OCI-LY7 (cell line): ENCODE measurements around the gene SRBD1. TPM values are rescaled to one million over a fixed set of nuclear protein-coding genes. Genes with fewer than 3 reads are reported as not detected.

Experiments used
- BruUV-seq: library from RNA; stranded (reverse); fragments of 400-500 nt; replicated peaks from 2 replicates; lab custom pipeline; 2021; lab: Mats Ljungman, UMichigan
- CTCF ChIA-PET: fragments of 300-600 bp; sonication (Branson Sonifier 250); formaldehyde crosslinking; loops from one replicate; lab custom pipeline; 2022; ENCODE audit warnings: antibody characterized with exemption; ENCODE audit not compliant: unreplicated experiment; lab: Charles Lee
- POLR2A ChIA-PET: fragments of 300-600 bp; sonication (Branson Sonifier 250); formaldehyde crosslinking; loops from one replicate; lab custom pipeline; 2022; ENCODE audit warnings: antibody characterized with exemption; lab: Charles Lee
- DNase-seq: peaks from one replicate; pipeline ENCODE4 v3.0.0-alpha.2; 2015; ENCODE audit warnings: low spot score
- H2AFZ ChIP-seq: fragments of 200-600 bp; sonication (generic), shearing (Covaris generic); 2 replicates; pipeline ENCODE4 v1.6.1; 2014; ENCODE audit warnings: mild to moderate bottlenecking, antibody characterized with exemption, low read length, moderate library complexity
- H3K27ac ChIP-seq: fragments of 200-600 bp; sonication (generic); 2 replicates; pipeline ENCODE4 v1.5.1; 2014; ENCODE audit warnings: mixed run types, low read depth, mild to moderate bottlenecking, moderate library complexity, low read length, inconsistent platforms; ENCODE audit not compliant: poor library complexity, severe bottlenecking
- H3K36me3 ChIP-seq: fragments of 200-600 bp; sonication (generic); 2 replicates; pipeline ENCODE4 v1.6.1; 2014; ENCODE audit warnings: mild to moderate bottlenecking, antibody characterized with exemption, low read length, moderate library complexity, mixed read lengths; ENCODE audit not compliant: insufficient read depth
- H3K4me1 ChIP-seq: fragments of 200-600 bp; sonication (generic); 2 replicates; pipeline ENCODE4 v1.5.1; 2014; ENCODE audit warnings: mild to moderate bottlenecking, low read length; ENCODE audit not compliant: insufficient read depth, poor library complexity, severe bottlenecking
- H3K4me2 ChIP-seq: fragments of 200-600 bp; sonication (generic); 2 replicates; pipeline ENCODE4 v1.6.1; 2014; ENCODE audit warnings: mild to moderate bottlenecking, low read length
- H3K4me3 ChIP-seq: fragments of 200-600 bp; sonication (generic); 2 replicates; pipeline ENCODE4 v1.5.1; 2014; ENCODE audit warnings: mild to moderate bottlenecking, low read depth, low read length; ENCODE audit not compliant: poor library complexity, severe bottlenecking
- H3K79me2 ChIP-seq: fragments of 200-600 bp; sonication (generic); 2 replicates; pipeline ENCODE4 v1.6.1; 2016; ENCODE audit warnings: low read depth, mild to moderate bottlenecking, low read length, moderate library complexity, mixed read lengths; ENCODE audit not compliant: insufficient read depth
- H3K9me2 ChIP-seq: fragments of 200-600 bp; sonication (generic); 2 replicates; pipeline ENCODE4 v1.6.1; 2016; ENCODE audit warnings: mild to moderate bottlenecking, low read length, mixed read lengths; ENCODE audit not compliant: insufficient read depth
- H3K9me3 ChIP-seq: fragments of 200-600 bp; sonication (generic); 2 replicates; pipeline ENCODE4 v1.6.1; 2014; ENCODE audit warnings: mild to moderate bottlenecking, mixed run types, low read length, mixed read lengths
- H4K20me1 ChIP-seq: fragments of 200-600 bp; sonication (generic); 2 replicates; pipeline ENCODE4 v1.6.1; 2014; ENCODE audit warnings: mild to moderate bottlenecking, antibody characterized with exemption, low read length, moderate library complexity, mixed read lengths; ENCODE audit not compliant: insufficient read depth
- EZH2phosphoT487 ChIP-seq: fragments of 200-600 bp; sonication (generic); IDR thresholded peaks from 2 replicates; pipeline ENCODE4 v1.6.1; 2018; ENCODE audit warnings: low read depth, borderline replicate concordance, mild to moderate bottlenecking, mixed run types, antibody characterized with exemption, low read length, moderate library complexity, mixed read lengths
- intact Hi-C: fragments of 100-400 bp; cut with micrococcal nuclease; formaldehyde crosslinking; loops from one replicate; pipeline ENCODE4 v1.10.0; 2022; ENCODE audit not compliant: unreplicated experiment
- total RNA-seq, 2 experiments: library from RNA; depleted of rRNA in 1 of 2; stranded (reverse); fragments of >200 nt in 1 of 2; shearing (Covaris generic) in 1 of 2; gene quantifications; 2 replicates each; pipeline ENCODE4 v1.2.3, GENCODE V29; 2014 to 2022
- TF ChIP-seq, protein P1 (sequence below): fragments of 200-600 bp; sonication (generic); conservative IDR thresholded peaks from 2 replicates; pipeline ENCODE4 v1.5.1; 2014; ENCODE audit warnings: mild to moderate bottlenecking, antibody characterized with exemption, low read length, moderate library complexity, mixed read lengths

SRBD1 gene
- total RNA-seq, 2 experiments from 2014 or later = 13.9 to 16.0 TPM

DNA sequence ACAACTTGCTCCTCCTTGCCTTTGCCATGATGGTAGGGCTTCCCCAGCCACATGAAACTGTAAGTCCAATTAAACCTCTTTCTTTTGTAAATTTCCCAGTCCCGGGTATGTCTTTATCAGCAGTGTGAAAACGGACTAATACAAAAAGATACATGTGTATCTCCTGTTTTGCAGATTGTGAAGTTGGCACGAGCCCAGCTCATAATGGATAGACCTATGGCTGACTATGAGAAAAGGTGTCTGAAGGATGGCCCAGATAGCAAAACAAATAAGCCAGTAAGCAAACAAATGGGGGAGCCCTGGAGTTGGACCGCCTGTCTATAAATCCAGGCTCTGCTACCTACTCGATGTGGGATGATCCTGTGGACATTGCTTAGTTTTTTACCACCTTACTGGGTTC lies 24.9 kb upstream of the SRBD1 start:
- Histone ChIP-seq H2AFZ (no peak overlapping the region), H3K79me2 (no peaks in the 10 kb centered on the region), H3K36me3 (no peaks in the 10 kb centered on the region), H3K9me3 (no peaks in the 10 kb centered on the region), H3K9me2 (no peaks in the 10 kb centered on the region), H4K20me1 (no peaks in the 10 kb centered on the region), H3K27ac (no peak overlapping the region), H3K4me2 (no peak overlapping the region), H3K4me1 (no peaks in the 10 kb centered on the region), H3K4me3 (no peak overlapping the region)
- ChIA-PET CTCF (no interaction called here), POLR2A (no interaction called here)
- intact Hi-C loops = loop anchor here (5.0 kb wide), 1 partner anchor 431 kb away; no protein-coding TSS in a partner anchor
- TF ChIP-seq, protein P1, sequence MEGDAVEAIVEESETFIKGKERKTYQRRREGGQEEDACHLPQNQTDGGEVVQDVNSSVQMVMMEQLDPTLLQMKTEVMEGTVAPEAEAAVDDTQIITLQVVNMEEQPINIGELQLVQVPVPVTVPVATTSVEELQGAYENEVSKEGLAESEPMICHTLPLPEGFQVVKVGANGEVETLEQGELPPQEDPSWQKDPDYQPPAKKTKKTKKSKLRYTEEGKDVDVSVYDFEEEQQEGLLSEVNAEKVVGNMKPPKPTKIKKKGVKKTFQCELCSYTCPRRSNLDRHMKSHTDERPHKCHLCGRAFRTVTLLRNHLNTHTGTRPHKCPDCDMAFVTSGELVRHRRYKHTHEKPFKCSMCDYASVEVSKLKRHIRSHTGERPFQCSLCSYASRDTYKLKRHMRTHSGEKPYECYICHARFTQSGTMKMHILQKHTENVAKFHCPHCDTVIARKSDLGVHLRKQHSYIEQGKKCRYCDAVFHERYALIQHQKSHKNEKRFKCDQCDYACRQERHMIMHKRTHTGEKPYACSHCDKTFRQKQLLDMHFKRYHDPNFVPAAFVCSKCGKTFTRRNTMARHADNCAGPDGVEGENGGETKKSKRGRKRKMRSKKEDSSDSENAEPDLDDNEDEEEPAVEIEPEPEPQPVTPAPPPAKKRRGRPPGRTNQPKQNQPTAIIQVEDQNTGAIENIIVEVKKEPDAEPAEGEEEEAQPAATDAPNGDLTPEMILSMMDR = no peak
- no peak for TF ChIP-seq EZH2phosphoT487
- DNase-seq = no peak
- no TSS peak for BruUV-seq

DNA sequence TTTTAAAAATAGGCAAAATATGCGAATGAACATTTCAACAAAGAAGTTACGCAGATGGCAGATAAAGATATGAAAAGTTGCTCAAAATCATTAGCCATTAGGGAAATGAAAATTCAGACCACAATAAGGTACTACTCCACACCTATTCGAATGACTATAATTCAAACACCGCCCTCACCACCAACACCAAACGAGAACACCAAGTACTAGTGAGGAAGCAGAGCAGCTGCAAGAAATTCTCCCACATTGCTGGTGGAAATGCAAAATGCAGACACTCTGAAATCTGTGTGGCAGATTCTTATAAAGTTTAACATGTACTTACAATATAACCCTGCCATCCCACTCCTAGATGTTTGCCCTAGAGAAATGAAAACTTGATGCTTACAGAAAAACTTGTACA lies 23.2 kb upstream of the SRBD1 start:
- intact Hi-C loops = no loop called here
- no TSS peak for BruUV-seq
- POLR2A ChIA-PET = interaction anchor here (0.5 to 0.9 kb wide), 2 partner anchors 21 to 175 kb away, joined by 3 to 4 read pairs; no protein-coding TSS in a partner anchor

DNA sequence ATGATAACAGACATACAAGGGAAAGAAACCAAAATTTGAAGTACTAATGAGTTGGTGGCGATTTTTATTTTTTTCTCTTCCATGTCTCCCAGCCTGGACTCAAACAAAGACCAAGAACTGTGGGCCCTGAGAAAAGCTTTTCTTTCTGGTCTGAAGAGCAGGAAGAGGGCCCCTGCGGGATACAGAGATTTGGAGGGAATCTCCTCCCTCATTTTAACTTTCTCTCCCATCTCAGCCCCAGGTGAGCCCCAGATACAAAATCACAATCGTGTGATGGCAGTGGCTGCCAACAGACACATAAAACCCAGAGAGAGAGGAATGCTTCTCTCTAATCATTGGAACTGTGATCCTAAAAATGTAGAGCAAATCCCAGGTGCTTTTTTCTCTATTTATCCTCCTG lies 20.9 kb upstream of the SRBD1 start:
- no peak overlapping the region for H3K4me2 ChIP-seq
- CTCF ChIA-PET = no interaction called here
- no peaks in the 10 kb centered on the region for H3K9me3 ChIP-seq
- no peaks in the 10 kb centered on the region for H3K4me1 ChIP-seq
- H3K9me2 ChIP-seq = no peaks in the 10 kb centered on the region
- POLR2A ChIA-PET = no interaction called here
- H3K36me3 ChIP-seq = no peaks in the 10 kb centered on the region
- no peak for DNase-seq
- no TSS peak for BruUV-seq
- H3K4me3 ChIP-seq = no peak overlapping the region
- TF ChIP-seq EZH2phosphoT487 = no peak
- TF ChIP-seq, protein P1 = no peak
- no peak overlapping the region for H2AFZ ChIP-seq
- no peaks in the 10 kb centered on the region for H4K20me1 ChIP-seq
- intact Hi-C loops = no loop called here
- no peaks in the 10 kb centered on the region for H3K79me2 ChIP-seq
- H3K27ac ChIP-seq = no peak overlapping the region

More for the DNA sequence above, 23.2 kb upstream of the SRBD1 start:
- H3K79me2 ChIP-seq = no peaks in the 10 kb centered on the region
- DNase-seq = no peak
- no peak overlapping the region for H3K27ac ChIP-seq
- no peak overlapping the region for H3K4me3 ChIP-seq
- H3K4me2 ChIP-seq = no peak overlapping the region
- no peaks in the 10 kb centered on the region for H3K9me3 ChIP-seq
- H3K4me1 ChIP-seq = no peaks in the 10 kb centered on the region
- CTCF ChIA-PET = no interaction called here
- H3K9me2 ChIP-seq = no peaks in the 10 kb centered on the region
- no peak overlapping the region for H2AFZ ChIP-seq
- H4K20me1 ChIP-seq = no peaks in the 10 kb centered on the region
- TF ChIP-seq, protein P1 = no peak
- TF ChIP-seq EZH2phosphoT487 = no peak
- H3K36me3 ChIP-seq = no peaks in the 10 kb centered on the region
